Adrenal gland (tissue), 12 donors: ENCODE results near the gene ZFR. TPM values are rescaled to one million over a fixed set of nuclear protein-coding genes. Genes with fewer than 3 reads are reported as not detected.

ENCODE experiments used
- DNase-seq, 7 donors: peaks; one replicate each; pipeline ENCODE4 v3.0.0-alpha.2; 2019 to 2020
- H3K27ac ChIP-seq, 5 donors: fragments of 200-600 bp; sonication (generic) in 4 of 5; 1 replicate in 3 of 5; 2 replicates in 2 of 5; pipeline versions ENCODE4 v1.5.1 to v1.8.0; 2016 to 2020; ENCODE audit warnings: mild to moderate bottlenecking in 1 of 5
- H3K27me3 ChIP-seq: fragments of 200-600 bp; 2 replicates; pipeline ENCODE4 v1.8.0; 2021
- H3K36me3 ChIP-seq, 2 donors: fragments of 200-600 bp; replicated peaks in 1 of 2; 1 replicate in 1 of 2; 2 replicates in 1 of 2; pipeline versions ENCODE4 v1.5.1 to v1.8.0; 2018 to 2022
- H3K4me1 ChIP-seq, 2 donors: fragments of 200-600 bp; replicated peaks in 1 of 2; 1 replicate in 1 of 2; 2 replicates in 1 of 2; pipeline versions ENCODE4 v1.5.1 to v1.8.0; 2018 to 2021
- H3K4me3 ChIP-seq, 4 donors: fragments of 200-600 bp; sonication (generic) in 3 of 4; one replicate each; pipeline ENCODE4 v1.5.1; 2016 to 2018
- H3K9me3 ChIP-seq, 3 donors: fragments of 200-600 bp; sonication (generic) in 1 of 3; replicated peaks in 1 of 3; 1 replicate in 2 of 3; 2 replicates in 1 of 3; pipeline versions ENCODE4 v1.5.1 to v1.8.0; 2016 to 2021
- CTCF ChIP-seq, 6 experiments: fragments of 450-650 bp in 4 of 6; fragments of 200-600 bp in 2 of 6; sonication (generic) in 1 of 6; IDR thresholded peaks; 1 replicate in 5 of 6; 2 replicates in 1 of 6; pipeline versions ENCODE4 v1.5.1 to v1.8.0; 2016 to 2021; ENCODE audit warnings: antibody characterized with exemption in 6 of 6, mild to moderate bottlenecking in 2 of 6, moderate library complexity in 1 of 6
- POLR2A ChIP-seq, 2 donors: fragments of 450-650 bp; IDR thresholded peaks; one replicate each; pipeline ENCODE4 v1.6.1; 2017; ENCODE audit warnings: antibody characterized with exemption in 2 of 2, mild to moderate bottlenecking in 2 of 2, moderate library complexity in 1 of 2
- WGBS, 4 donors: extraction: QIAGEN DNeasy Blood & Tissue Kit in 2 of 4; methylation state at CpG; one replicate each; pipeline versions ENCODE4 v1.1.5 to v1.1.7; 2013 to 2017; 5-methylcytosine and 5-hydroxymethylcytosine counted together
- intact Hi-C, 2 donors: fragments of 100-400 bp; cut with DNase I; formaldehyde crosslinking; loops; one replicate each; pipeline versions ENCODE4 v1.14.1 to v1.15.0; 2022 to 2023
- polyA plus RNA-seq, 3 donors: library from polyadenylated mRNA; stranded (reverse); fragments of 200-250 nt in 2 of 3; fragments of 350-450 nt in 1 of 3; fragmentation: Illumina TruSeq in 1 of 3; extraction: RNeasy Lipid Tissue Mini Kit (QIAGEN cat#74804) in 1 of 3; gene quantifications; one replicate each; pipeline ENCODE4 v1.2.3, GENCODE V29; 2013 to 2014
- total RNA-seq, 9 donors: library from RNA; depleted of rRNA in 4 of 9; stranded (reverse); fragments of >200 nt in 4 of 9; fragments of 120-200 nt in 1 of 9; fragmentation: NEBNext Ultra II Directional in 1 of 9; extraction: Animal tissue kit (Norgen Biotek cat#: 25700) in 1 of 9; gene quantifications; one replicate each; pipeline versions ENCODE4 v1.1.0 to v1.2.4, GENCODE V29; 2013 to 2023
- donor health status: healthy with polysubstance abuse.
- donor health status: Bipolar disorder and iron deficiency.
- donor health status: DM: yes; HTN: yes; CAD: no.
- donor health status: DM: no; HTN: no; CAD: no.
- donor health status: DM: no; HTN: no; CAD: no.
- donor health status: DM: yes; HTN: yes; CAD: no.

ZFR gene
- total and polyA plus RNA-seq, 12 donors, result 29.4 to 154 (median 72.7) TPM

- Histone ChIP-seq H3K4me3 (no peak overlapping the region), H3K36me3 (no peaks in the 10 kb centered on the region), H3K9me3 (no peaks in the 10 kb centered on the region), H3K4me1 (no peaks in the 10 kb centered on the region), H3K27me3 (no peaks in the 10 kb centered on the region), H3K27ac (no peak overlapping the region)
- intact Hi-C loops, result no loop called here
- DNase-seq, result no peak
- 46 to 71% (median 66%) methylated on average over 1 of the region's 1 CpG for WGBS, 4 donors
- no peak for TF ChIP-seq CTCF (IDR thresholded peaks at IDR 0.05)
- no peak for TF ChIP-seq POLR2A (IDR thresholded peaks at IDR 0.05)
Observed at GRCh38 chr5:32476891-32477290, 32.4 kb upstream of the ZFR start.

- intact Hi-C loops, result no loop called here
- Histone ChIP-seq H3K36me3 (no peaks in the 10 kb centered on the region), H3K4me3 (no peak overlapping the region), H3K9me3 (no peaks in the 10 kb centered on the region), H3K27me3 (no peaks in the 10 kb centered on the region), H3K4me1 (no peaks in the 10 kb centered on the region), H3K27ac (no peak overlapping the region)
- WGBS, 4 donors, result 66 to 77% (median 73%) methylated on average over 6 of the region's 6 CpGs
- no peak for TF ChIP-seq CTCF (IDR thresholded peaks at IDR 0.05)
- no peak for TF ChIP-seq POLR2A (IDR thresholded peaks at IDR 0.05)
- no peak for DNase-seq
Observed at GRCh38 chr5:32475334-32476097, 31.0 kb upstream of the ZFR start.

- TF ChIP-seq POLR2A (IDR thresholded peaks at IDR 0.05) (no peak), CTCF (IDR thresholded peaks at IDR 0.05) (no peak)
- Histone ChIP-seq H3K4me1 (no peaks in the 10 kb centered on the region), H3K9me3 (no peaks in the 10 kb centered on the region), H3K27ac (no peak overlapping the region), H3K36me3 (no peaks in the 10 kb centered on the region), H3K4me3 (no peak overlapping the region), H3K27me3 (no peaks in the 10 kb centered on the region)
- DNase-seq, result no peak
- intact Hi-C loops, result no loop called here
- 69 to 74% (median 72%) methylated on average over 6 to 9 of the region's 9 CpGs for WGBS, 4 donors
Observed at GRCh38 chr5:32474209-32474854, 29.8 kb upstream of the ZFR start.

GRCh38 chr5:32473072-32473471 is 28.5 kb upstream of the ZFR start:
- intact Hi-C loops, result no loop called here
- no peaks in the 10 kb centered on the region for H3K9me3 ChIP-seq
- no peak for TF ChIP-seq CTCF (IDR thresholded peaks at IDR 0.05)
- no peak for TF ChIP-seq POLR2A (IDR thresholded peaks at IDR 0.05)
- H3K4me3 ChIP-seq, result no peak overlapping the region
- H3K27ac ChIP-seq, result no peak overlapping the region
- no peaks in the 10 kb centered on the region for H3K4me1 ChIP-seq
- WGBS, 4 donors, result 84 to 93% (median 88%) methylated on average over 7 of the region's 7 CpGs
- H3K27me3 ChIP-seq, result no peaks in the 10 kb centered on the region
- H3K36me3 ChIP-seq, result no peaks in the 10 kb centered on the region
- DNase-seq, result no peak
